Parathyroid adenoma (tissue), 2 donors: ENCODE data around the gene GREB1L.

Experiments used
- H2AFZ ChIP-seq: fragments of 300-600 bp; sonication (generic); one replicate; pipeline ENCODE4 v1.7.0; 2017; ENCODE audit warnings: antibody characterized with exemption, mild to moderate bottlenecking
- H3K27ac ChIP-seq: fragments of 300-600 bp; sonication (generic); one replicate; pipeline ENCODE4 v1.7.0; 2017
- H3K27me3 ChIP-seq: fragments of 300-600 bp; sonication (generic); one replicate; pipeline ENCODE4 v1.7.0; 2017; ENCODE audit warnings: low read length; ENCODE audit not compliant: control insufficient read depth, insufficient read depth
- H3K36me3 ChIP-seq: fragments of 300-600 bp; sonication (generic); one replicate; pipeline ENCODE4 v1.7.0; 2017; ENCODE audit warnings: low read length; ENCODE audit not compliant: control insufficient read depth, insufficient read depth
- H3K4me1 ChIP-seq: fragments of 300-600 bp; sonication (generic); one replicate; pipeline ENCODE4 v1.7.0; 2017; ENCODE audit warnings: control low read depth
- H3K4me2 ChIP-seq: fragments of 300-600 bp; sonication (generic); one replicate; pipeline ENCODE4 v1.7.0; 2017; ENCODE audit warnings: low read length
- H3K4me3 ChIP-seq: fragments of 300-600 bp; sonication (generic); one replicate; pipeline ENCODE4 v1.7.0; 2017; ENCODE audit warnings: low read depth, low read length
- H3K79me2 ChIP-seq: fragments of 300-600 bp; sonication (generic); one replicate; pipeline ENCODE4 v1.7.0; 2017; ENCODE audit warnings: control low read depth
- H3K9ac ChIP-seq: fragments of 300-600 bp; sonication (generic); one replicate; pipeline ENCODE4 v1.7.0; 2017; ENCODE audit warnings: mild to moderate bottlenecking
- H3K9me3 ChIP-seq: fragments of 300-600 bp; sonication (generic); one replicate; pipeline ENCODE4 v1.7.0; 2017; ENCODE audit warnings: low read length; ENCODE audit not compliant: control insufficient read depth
- TF ChIP-seq, protein P1 (sequence below): fragments of 300-600 bp; sonication (generic); IDR thresholded peaks from one replicate; pipeline ENCODE4 v1.7.0; 2017; ENCODE audit warnings: antibody characterized with exemption, mild to moderate bottlenecking
- donor health status: primary hyperparathyroidism.

Gene GREB1L

DNA sequence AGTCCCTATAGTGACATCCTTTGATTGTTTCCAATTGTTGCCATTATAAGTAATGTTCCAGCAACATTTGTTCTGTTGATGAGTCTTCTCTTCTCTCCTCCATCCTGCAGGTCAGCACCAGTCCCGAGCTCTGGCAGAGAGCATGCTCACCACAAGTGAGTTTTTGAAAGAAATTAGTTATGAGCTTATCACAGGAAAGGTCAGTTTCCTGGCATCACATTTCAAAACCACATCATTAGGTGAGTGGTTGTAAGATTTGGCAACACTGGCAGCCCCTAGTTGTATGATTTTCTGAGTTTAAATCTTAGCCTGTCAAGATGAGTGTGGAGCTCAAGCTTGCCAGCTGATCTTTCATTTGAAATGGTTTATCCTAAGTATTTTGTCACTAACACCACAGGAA is 208.9 kb downstream of the GREB1L start:
- no peak overlapping the region for H3K4me3 ChIP-seq
- H3K36me3 ChIP-seq = no peaks in the 10 kb centered on the region
- no peak overlapping the region for H3K9ac ChIP-seq
- no peaks in the 10 kb centered on the region for H3K79me2 ChIP-seq
- no peaks in the 10 kb centered on the region for H3K27me3 ChIP-seq
- H3K27ac ChIP-seq = no peak overlapping the region
- H3K9me3 ChIP-seq = no peaks in the 10 kb centered on the region
- no peak overlapping the region for H2AFZ ChIP-seq
- no peak overlapping the region for H3K4me2 ChIP-seq
- no peaks in the 10 kb centered on the region for H3K4me1 ChIP-seq
- TF ChIP-seq, protein P1, sequence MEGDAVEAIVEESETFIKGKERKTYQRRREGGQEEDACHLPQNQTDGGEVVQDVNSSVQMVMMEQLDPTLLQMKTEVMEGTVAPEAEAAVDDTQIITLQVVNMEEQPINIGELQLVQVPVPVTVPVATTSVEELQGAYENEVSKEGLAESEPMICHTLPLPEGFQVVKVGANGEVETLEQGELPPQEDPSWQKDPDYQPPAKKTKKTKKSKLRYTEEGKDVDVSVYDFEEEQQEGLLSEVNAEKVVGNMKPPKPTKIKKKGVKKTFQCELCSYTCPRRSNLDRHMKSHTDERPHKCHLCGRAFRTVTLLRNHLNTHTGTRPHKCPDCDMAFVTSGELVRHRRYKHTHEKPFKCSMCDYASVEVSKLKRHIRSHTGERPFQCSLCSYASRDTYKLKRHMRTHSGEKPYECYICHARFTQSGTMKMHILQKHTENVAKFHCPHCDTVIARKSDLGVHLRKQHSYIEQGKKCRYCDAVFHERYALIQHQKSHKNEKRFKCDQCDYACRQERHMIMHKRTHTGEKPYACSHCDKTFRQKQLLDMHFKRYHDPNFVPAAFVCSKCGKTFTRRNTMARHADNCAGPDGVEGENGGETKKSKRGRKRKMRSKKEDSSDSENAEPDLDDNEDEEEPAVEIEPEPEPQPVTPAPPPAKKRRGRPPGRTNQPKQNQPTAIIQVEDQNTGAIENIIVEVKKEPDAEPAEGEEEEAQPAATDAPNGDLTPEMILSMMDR = no peak

DNA sequence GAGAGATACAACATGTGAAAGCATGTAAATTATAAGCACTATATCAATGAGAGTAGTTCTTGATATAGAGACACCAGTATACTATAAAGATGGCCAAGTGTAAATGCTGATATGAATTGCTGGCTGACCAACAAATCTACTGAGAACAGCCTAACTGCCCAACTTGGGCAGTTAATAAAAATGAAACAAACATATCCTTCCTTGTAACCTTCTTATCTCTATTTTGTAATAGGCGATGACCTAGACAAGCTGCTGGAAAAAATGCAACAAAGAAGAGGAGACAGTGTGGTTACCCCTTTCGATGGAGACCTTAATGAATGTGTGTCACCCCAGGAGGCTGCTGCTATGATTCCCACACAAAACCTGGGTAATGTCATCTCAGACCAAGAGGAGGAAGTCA is 209.8 kb downstream of the GREB1L start:
- H3K9ac ChIP-seq = no peak overlapping the region
- no peak overlapping the region for H3K27ac ChIP-seq
- no peak overlapping the region for H2AFZ ChIP-seq
- TF ChIP-seq, protein P1 = no peak
- no peaks in the 10 kb centered on the region for H3K9me3 ChIP-seq
- no peak overlapping the region for H3K4me3 ChIP-seq
- no peaks in the 10 kb centered on the region for H3K27me3 ChIP-seq
- H3K36me3 ChIP-seq = no peaks in the 10 kb centered on the region
- no peak overlapping the region for H3K4me2 ChIP-seq
- no peaks in the 10 kb centered on the region for H3K4me1 ChIP-seq
- no peaks in the 10 kb centered on the region for H3K79me2 ChIP-seq

DNA sequence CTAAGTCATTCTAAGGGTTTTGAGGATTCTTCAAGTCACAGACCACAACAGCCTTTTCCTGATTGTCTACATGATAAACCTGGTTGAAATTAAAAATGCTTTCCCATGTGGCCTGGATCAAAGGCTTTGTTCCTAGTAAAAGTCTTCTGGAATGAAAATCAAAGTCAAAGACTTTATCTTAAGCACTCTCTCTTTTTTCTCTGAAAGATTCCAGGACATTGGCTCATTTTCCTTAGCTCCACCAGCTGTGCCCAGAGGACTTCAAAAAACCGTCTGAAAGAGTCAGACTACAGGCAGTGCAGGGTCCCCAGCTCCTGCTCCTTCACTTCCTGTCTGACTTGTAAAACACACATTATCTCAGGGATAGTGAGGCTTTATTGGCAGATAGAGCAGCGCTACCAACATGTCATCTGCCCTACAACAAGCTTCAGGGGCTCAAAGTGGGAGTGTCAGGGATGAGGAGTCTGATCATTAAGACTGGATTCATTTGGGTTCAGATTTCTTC is 210.3 kb downstream of the GREB1L start:
- H3K27ac ChIP-seq = no peak overlapping the region
- no peaks in the 10 kb centered on the region for H3K27me3 ChIP-seq
- H3K4me2 ChIP-seq = no peak overlapping the region
- TF ChIP-seq, protein P1 = no peak
- no peak overlapping the region for H2AFZ ChIP-seq
- no peaks in the 10 kb centered on the region for H3K79me2 ChIP-seq
- H3K9ac ChIP-seq = no peak overlapping the region
- H3K9me3 ChIP-seq = no peaks in the 10 kb centered on the region
- H3K4me1 ChIP-seq = no peaks in the 10 kb centered on the region
- no peaks in the 10 kb centered on the region for H3K36me3 ChIP-seq
- H3K4me3 ChIP-seq = no peak overlapping the region

DNA sequence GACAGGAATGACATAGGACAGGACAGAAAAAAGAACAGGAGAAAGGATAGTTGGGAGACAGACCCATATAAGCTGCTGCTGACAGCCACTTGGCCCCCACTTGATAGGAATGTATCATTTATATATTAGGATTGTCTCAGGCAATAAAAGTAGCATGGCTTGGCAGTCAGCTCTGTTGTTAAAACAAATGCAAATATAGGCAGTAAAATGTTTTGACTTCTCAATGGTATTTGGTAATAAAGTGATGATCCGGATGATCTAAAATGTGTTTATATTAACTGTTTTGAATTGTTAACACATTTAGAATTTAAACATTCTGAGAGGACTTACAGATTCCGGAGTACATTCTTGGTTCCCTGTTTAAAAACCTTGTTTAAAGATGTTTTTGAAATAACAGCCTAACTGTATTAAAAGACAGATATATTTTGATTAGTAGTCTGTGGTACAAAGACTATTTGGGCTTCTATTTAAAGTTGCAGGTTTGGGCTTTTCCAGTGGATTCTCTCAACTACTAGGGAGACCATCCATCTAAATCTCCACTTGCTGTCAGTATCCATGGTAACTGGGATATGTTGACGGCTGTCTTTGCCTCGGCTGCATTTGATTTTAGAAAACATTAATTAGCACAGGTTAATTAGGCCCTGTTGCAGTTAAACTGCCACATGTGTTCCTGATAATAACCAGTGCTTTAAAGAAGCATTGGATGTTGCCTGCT is 210.9 kb downstream of the GREB1L start:
- H3K27ac ChIP-seq = no peak overlapping the region
- H3K4me2 ChIP-seq = no peak overlapping the region
- H3K36me3 ChIP-seq = no peaks in the 10 kb centered on the region
- no peak overlapping the region for H3K4me3 ChIP-seq
- TF ChIP-seq, protein P1 = no peak
- H2AFZ ChIP-seq = no peak overlapping the region
- H3K79me2 ChIP-seq = no peaks in the 10 kb centered on the region
- no peaks in the 10 kb centered on the region for H3K9me3 ChIP-seq
- H3K4me1 ChIP-seq = no peaks in the 10 kb centered on the region
- no peaks in the 10 kb centered on the region for H3K27me3 ChIP-seq
- H3K9ac ChIP-seq = no peak overlapping the region

DNA sequence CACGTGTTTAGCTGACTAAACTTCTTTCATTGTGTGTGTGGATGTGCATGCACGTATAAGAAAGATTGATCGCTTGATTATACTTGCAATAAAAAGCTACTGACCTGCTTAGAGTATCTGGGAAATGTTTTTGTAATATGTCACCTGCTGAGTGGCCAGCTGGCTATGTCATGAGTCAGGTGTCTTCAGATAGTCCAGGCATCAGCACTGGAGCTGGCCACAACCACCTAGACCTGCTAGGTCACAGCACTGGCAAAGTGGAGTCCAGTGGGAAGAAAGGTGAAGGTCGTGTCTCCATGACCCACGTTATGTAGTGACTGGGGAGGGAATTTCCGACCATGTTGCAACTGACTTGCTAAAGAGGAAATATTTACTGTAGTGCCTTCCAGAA is 211.5 kb downstream of the GREB1L start:
- TF ChIP-seq, protein P1 = no peak
- H3K4me3 ChIP-seq = no peak overlapping the region
- H3K36me3 ChIP-seq = no peaks in the 10 kb centered on the region
- no peaks in the 10 kb centered on the region for H3K79me2 ChIP-seq
- H3K4me2 ChIP-seq = no peak overlapping the region
- no peak overlapping the region for H3K27ac ChIP-seq
- no peak overlapping the region for H3K9ac ChIP-seq
- no peak overlapping the region for H2AFZ ChIP-seq
- no peaks in the 10 kb centered on the region for H3K4me1 ChIP-seq
- no peaks in the 10 kb centered on the region for H3K27me3 ChIP-seq
- H3K9me3 ChIP-seq = no peaks in the 10 kb centered on the region
